Transverse colon (tissue), 4 donors: ENCODE measurements around the gene GFOD1. TPM values are rescaled to one million over a fixed set of nuclear protein-coding genes. Genes with fewer than 3 reads are reported as not detected.

ENCODE experiments used
- DNase-seq: peaks from one replicate; pipeline ENCODE4 v3.0.0-alpha.2; 2019
- H3K27ac ChIP-seq, 4 donors: fragments of 200-600 bp; sonication (generic); 2 replicates each; pipeline ENCODE4 v1.5.1; 2016 to 2018; ENCODE audit warnings: inconsistent platforms in 4 of 4
- H3K27me3 ChIP-seq: fragments of 200-600 bp; sonication (generic); 2 replicates; pipeline ENCODE4 v1.5.1; 2017; ENCODE audit warnings: inconsistent platforms
- H3K36me3 ChIP-seq, 4 donors: fragments of 200-600 bp; sonication (generic); 2 replicates each; pipeline ENCODE4 v1.5.1; 2017 to 2019; ENCODE audit warnings: inconsistent platforms in 4 of 4
- H3K4me1 ChIP-seq, 4 donors: fragments of 200-600 bp; sonication (generic); 2 replicates each; pipeline ENCODE4 v1.5.1; 2017 to 2020; ENCODE audit warnings: inconsistent platforms in 4 of 4
- H3K4me3 ChIP-seq, 4 donors: fragments of 200-600 bp; sonication (generic); 1 replicate in 1 of 4; 2 replicates in 3 of 4; pipeline versions ENCODE4 v1.5.1 to v1.6.1; 2017 to 2019; ENCODE audit warnings: inconsistent platforms in 4 of 4
- H3K9me3 ChIP-seq, 2 donors: fragments of 200-600 bp; sonication (generic); 2 replicates each; pipeline ENCODE4 v1.5.1; 2017 to 2019; ENCODE audit warnings: inconsistent platforms in 2 of 2
- EP300 ChIP-seq: sonication (generic); formaldehyde crosslinking; IDR thresholded peaks from one replicate; pipeline ENCODE4 v1.6.1; 2017; ENCODE audit warnings: antibody characterized with exemption, low read depth
- POLR2A ChIP-seq: fragments of 450-650 bp; IDR thresholded peaks from one replicate; pipeline ENCODE4 v1.6.1; 2016; ENCODE audit warnings: antibody characterized with exemption, mild to moderate bottlenecking, moderate library complexity
- POLR2AphosphoS5 ChIP-seq, 3 donors: sonication (generic); formaldehyde crosslinking; IDR thresholded peaks; one replicate each; pipeline ENCODE4 v1.6.1; 2016; ENCODE audit warnings: antibody characterized with exemption in 3 of 3
- WGBS, 2 donors: methylation state at CpG; one replicate each; pipeline ENCODE4 v1.1.5; 2018; ENCODE audit warnings: low coverage in 1 of 2; 5-methylcytosine and 5-hydroxymethylcytosine counted together
- in situ Hi-C, 4 donors: fragments of 200-750 bp; cut with MboI; loops; one replicate each; pipeline versions ENCODE4 v1.15.0 to v1.15.1; 2017; ENCODE audit warnings: low sequenced_read_pairs in 3 of 4, low pct_ligation_motif_present in 1 of 4, low pct_unique_long_range_greater_than_20kb in 1 of 4
- intact Hi-C: fragments of 100-400 bp; cut with DNase I; formaldehyde crosslinking; loops from one replicate; pipeline ENCODE4 v1.15.1; 2023; ENCODE audit warnings: low total_unique reads
- total RNA-seq, 4 donors: library from RNA; depleted of rRNA; stranded (reverse); fragments of >200 nt; gene quantifications; one replicate each; pipeline ENCODE4 v1.1.0, GENCODE V29; 2016
- TF ChIP-seq, protein P1 (sequence below), 5 experiments: fragments of 200-600 bp in 3 of 5; fragments of 450-650 bp in 2 of 5; sonication (generic) in 3 of 5; IDR thresholded peaks; 1 replicate in 2 of 5; 2 replicates in 3 of 5; pipeline ENCODE4 v1.5.1; 2016 to 2017; ENCODE audit warnings: antibody characterized with exemption in 5 of 5, inconsistent platforms in 3 of 5, mild to moderate bottlenecking in 2 of 5, moderate library complexity in 1 of 5

GFOD1 gene
- total RNA-seq, 4 donors from 2014 or later = 8.4 to 36.7 (median 19.9) TPM

DNA sequence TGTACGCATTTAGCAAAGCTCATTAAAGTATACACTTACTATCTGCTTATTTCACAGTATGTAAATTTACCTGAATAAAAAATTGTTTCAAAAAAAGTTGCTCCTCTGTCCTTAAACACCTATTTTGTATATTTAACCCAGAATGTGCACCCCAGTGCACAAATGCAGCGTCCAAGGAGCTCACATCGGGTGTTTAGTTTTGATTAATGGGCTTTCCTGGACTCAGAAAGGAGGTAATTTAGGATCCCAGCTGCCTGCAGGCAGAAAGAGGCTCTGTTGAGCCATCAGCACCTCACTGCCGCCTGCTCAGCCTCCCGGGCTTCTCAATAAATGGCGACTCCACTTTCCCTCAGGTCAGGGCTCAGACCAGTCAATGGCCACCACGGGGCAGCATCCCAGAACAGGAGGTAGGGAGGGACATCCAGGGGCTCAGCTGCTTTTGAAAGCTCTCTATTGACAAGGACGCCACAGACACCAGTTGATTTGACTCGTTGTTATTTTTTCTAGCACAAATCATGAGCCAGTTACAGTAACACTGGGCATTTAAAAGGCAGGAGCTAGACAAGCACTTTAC lies 88.9 kb downstream of the GFOD1 start:
- no peak for TF ChIP-seq POLR2A
- no peak for TF ChIP-seq POLR2AphosphoS5 (IDR thresholded peaks at IDR 0.05)
- TF ChIP-seq, protein P1, sequence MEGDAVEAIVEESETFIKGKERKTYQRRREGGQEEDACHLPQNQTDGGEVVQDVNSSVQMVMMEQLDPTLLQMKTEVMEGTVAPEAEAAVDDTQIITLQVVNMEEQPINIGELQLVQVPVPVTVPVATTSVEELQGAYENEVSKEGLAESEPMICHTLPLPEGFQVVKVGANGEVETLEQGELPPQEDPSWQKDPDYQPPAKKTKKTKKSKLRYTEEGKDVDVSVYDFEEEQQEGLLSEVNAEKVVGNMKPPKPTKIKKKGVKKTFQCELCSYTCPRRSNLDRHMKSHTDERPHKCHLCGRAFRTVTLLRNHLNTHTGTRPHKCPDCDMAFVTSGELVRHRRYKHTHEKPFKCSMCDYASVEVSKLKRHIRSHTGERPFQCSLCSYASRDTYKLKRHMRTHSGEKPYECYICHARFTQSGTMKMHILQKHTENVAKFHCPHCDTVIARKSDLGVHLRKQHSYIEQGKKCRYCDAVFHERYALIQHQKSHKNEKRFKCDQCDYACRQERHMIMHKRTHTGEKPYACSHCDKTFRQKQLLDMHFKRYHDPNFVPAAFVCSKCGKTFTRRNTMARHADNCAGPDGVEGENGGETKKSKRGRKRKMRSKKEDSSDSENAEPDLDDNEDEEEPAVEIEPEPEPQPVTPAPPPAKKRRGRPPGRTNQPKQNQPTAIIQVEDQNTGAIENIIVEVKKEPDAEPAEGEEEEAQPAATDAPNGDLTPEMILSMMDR (IDR thresholded peaks at IDR 0.05) = no peak
- TF ChIP-seq EP300 = no peak
- H3K27ac ChIP-seq = peak overlapping the region in 2 of 4 donors; percentile 3 to 75
- no peaks in the 10 kb centered on the region for H3K36me3 ChIP-seq

DNA sequence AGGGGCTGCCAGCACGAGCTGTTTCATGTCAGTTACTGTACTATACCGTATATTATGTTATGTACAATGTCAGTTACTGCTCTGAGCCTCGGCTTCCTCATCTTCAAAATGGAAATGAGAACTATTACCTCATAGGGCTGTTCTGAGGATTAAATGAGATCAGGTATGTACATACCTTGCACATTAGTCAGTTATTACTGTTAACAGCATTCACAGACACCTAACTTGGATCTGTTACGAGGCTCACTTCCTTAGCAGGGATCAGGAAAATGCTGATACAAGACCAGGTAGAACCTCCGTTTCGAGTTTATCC lies 89.4 kb downstream of the GFOD1 start:
- TF ChIP-seq POLR2AphosphoS5 (IDR thresholded peaks at IDR 0.05) = no peak
- TF ChIP-seq EP300 = no peak
- TF ChIP-seq, protein P1 (IDR thresholded peaks at IDR 0.05) = no peak
- no peak for TF ChIP-seq POLR2A
- H3K4me1 ChIP-seq = peaks cover 20 to 34% (median 32%) of the 10 kb centered on the region in 4 donors
- H3K27me3 ChIP-seq = no peaks in the 10 kb centered on the region
- WGBS, 2 donors = 54 to 83% methylated on average over 3 to 6 of the region's 6 CpGs
- intact Hi-C loops = no loop called here
- H3K27ac ChIP-seq = peak overlapping the region in 2 of 4 donors; percentile 72 to 75
- H3K36me3 ChIP-seq = no peaks in the 10 kb centered on the region
- no peaks in the 10 kb centered on the region for H3K9me3 ChIP-seq
- no peak overlapping the region for H3K4me3 ChIP-seq
- DNase-seq = no peak
- in situ Hi-C loops = no loop called here

More for the DNA sequence above, 88.9 kb downstream of the GFOD1 start:
- intact Hi-C loops (no loop called here), in situ Hi-C loops (no loop called here)
- DNase-seq = no peak
- WGBS, 2 donors = 85% methylated on average over 4 to 9 of the region's 9 CpGs
- Histone ChIP-seq H3K4me1 (peaks cover 20 to 34% (median 32%) of the 10 kb centered on the region in 4 donors), H3K4me3 (no peak overlapping the region), H3K9me3 (no peaks in the 10 kb centered on the region), H3K27me3 (no peaks in the 10 kb centered on the region)

GRCh38 chr6:13397359-13398068 lies 89.9 kb downstream of the GFOD1 start:
- DNase-seq = peak; percentile 75
- no peak for TF ChIP-seq POLR2A
- TF ChIP-seq POLR2AphosphoS5 (IDR thresholded peaks at IDR 0.05) = peak in 2 of 3 donors; percentile 20 to 23
- TF ChIP-seq, protein P1 (IDR thresholded peaks at IDR 0.05) = peak in 2 of 5 experiments; percentile 24 to 28
- Histone ChIP-seq H3K9me3 (no peaks in the 10 kb centered on the region), H3K27me3 (no peaks in the 10 kb centered on the region), H3K27ac (peak overlapping the region; percentile 57 to 75 (median 72)), H3K4me1 (peaks cover 20 to 34% (median 32%) of the 10 kb centered on the region in 4 donors), H3K4me3 (no peak overlapping the region), H3K36me3 (no peaks in the 10 kb centered on the region)
- WGBS, 2 donors = 34 to 42% methylated on average over 3 to 9 of the region's 9 CpGs
- in situ Hi-C loops (no loop called here), intact Hi-C loops (no loop called here)

DNA sequence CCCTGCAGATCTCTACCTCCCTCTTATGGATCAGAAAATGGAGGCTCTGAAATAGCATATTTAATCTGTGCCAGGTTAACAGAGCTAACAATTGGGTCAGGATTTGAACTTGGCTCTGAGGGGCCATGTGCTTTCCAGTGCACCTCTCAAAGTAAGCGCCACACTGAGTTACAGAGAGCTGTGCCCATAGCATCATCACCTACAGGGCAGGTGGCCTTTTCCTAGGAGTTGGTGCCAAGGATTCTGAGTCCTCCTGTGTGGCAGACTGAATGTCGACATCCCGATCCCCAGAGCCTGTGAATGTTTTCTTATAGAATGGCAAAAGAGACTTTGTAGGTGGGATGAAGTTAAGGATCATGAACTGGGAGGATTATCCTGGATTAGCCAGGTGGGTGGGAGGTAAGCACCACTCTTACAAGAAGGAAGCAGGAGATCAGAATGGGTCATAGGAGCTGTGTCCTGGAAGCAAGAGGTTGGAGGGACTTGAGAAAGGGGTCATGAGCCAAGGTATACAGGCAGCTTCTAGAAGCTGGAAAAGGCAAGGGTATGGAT lies 91.1 kb downstream of the GFOD1 start:
- Histone ChIP-seq H3K36me3 (no peaks in the 10 kb centered on the region), H3K4me3 (no peak overlapping the region), H3K27me3 (no peaks in the 10 kb centered on the region), H3K4me1 (peaks cover 20 to 34% (median 32%) of the 10 kb centered on the region in 4 donors), H3K9me3 (no peaks in the 10 kb centered on the region), H3K27ac (peak overlapping the region; percentile 69 to 75 (median 72))
- intact Hi-C loops = no loop called here
- in situ Hi-C loops = no loop called here
- DNase-seq = no peak
- TF ChIP-seq EP300 (no peak), POLR2AphosphoS5 (IDR thresholded peaks at IDR 0.05) (no peak), POLR2A (no peak)
- TF ChIP-seq, protein P1 (IDR thresholded peaks at IDR 0.05) = no peak
- 92% methylated on average over 3 of the region's 3 CpGs; no CpG with 5 or more reads in 1 of the 2 donors for WGBS, 2 donors
